T-helper 1 cell treated with Interleukin-12 subunit alpha and Interleukin-12 subunit beta and Interleukin-4 antibody, amounts not matched to agents 30 ng/mL and 1 ng/mL, for 36 hours (primary cell): ENCODE measurements around the gene SGMS1. TPM values are rescaled to one million over a fixed set of nuclear protein-coding genes. Genes with fewer than 3 reads are reported as not detected.
"Not testable (repeated sequence)": the region's sequence is repeated elsewhere in the genome, so short reads cannot be mapped to it uniquely, and the experiment has no call there.

ENCODE experiments used
- intact Hi-C: fragments of 100-400 bp; cut with micrococcal nuclease; formaldehyde crosslinking; loops from one replicate; pipeline ENCODE4 v1.15.1; 2024
- total RNA-seq: library from RNA; stranded (reverse); gene quantifications from 2 replicates; pipeline ENCODE4 v1.2.3, GENCODE V29; 2022

SGMS1 gene
- total RNA-seq, 1 donor from 2014 or later = 24.4 TPM

DNA sequence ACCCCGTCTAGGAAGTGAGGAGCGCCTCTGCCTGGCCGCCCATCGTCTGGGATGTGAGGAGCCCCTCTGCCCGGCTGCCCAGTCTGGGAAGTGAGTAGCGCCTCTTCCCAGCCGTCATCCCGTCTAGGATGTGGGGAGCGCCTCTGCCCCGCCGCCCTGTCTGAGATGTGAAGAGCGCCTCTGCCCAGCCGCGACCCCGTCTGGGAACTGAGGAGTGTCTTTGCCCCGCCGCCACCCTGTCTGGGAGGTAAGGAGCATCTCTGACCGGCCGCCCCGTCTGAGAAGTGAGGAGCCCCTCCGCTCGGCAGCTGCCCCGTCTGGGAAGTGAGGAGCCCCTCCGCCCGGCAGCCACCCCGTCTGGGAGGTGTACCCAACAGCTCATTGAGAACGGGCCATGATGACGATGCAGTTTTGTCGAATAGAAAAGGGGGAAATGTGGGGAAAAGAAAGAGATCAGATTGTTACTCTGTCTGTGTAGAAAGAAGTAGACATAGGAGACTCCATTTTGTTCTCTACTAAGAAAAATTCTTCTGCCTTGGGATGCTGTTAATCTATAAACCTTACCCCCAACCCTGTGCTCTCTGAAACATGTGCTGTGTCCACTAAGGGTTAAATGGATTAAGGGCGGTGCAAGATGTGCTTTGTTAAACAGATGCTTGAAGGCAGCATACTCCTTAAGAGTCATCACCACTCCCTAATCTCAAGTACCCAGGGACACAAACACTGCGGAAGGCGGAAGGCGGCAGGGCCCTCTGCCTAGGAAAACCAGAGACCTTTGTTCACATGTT lies 267.9 kb downstream of the SGMS1 start:
- intact Hi-C loops = not testable (repeated sequence)

DNA sequence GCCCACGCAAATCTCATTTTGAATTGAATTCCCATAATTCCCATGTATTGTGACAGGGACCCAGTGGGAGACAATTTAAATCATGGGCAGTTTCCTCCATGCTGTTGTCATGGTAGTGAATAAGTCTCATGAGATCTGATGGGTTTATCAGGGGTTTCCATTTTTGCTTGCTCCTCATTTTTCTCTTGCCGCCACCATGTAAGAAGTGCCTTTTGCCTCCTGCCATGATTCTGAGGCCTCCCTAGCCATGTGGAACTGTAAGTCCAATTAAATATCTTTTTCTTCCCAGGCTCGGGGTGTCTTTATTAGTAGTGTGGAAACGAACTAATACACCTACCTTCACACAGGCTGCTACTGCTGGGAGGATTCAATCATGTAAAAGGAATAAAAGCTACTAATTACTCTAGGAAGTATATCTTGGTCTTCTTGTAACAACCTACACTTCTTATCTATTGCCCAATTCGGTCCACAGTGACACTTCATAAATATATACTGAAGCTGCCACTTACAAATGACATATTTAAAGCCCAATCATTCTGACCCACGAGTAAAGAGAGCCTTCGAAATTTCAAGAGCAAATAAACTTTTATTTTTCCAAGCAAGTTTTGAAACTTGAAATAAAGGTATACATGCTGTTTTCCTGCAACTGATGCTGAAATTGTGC lies 272.1 kb downstream of the SGMS1 start:
- intact Hi-C loops = no loop called here

DNA sequence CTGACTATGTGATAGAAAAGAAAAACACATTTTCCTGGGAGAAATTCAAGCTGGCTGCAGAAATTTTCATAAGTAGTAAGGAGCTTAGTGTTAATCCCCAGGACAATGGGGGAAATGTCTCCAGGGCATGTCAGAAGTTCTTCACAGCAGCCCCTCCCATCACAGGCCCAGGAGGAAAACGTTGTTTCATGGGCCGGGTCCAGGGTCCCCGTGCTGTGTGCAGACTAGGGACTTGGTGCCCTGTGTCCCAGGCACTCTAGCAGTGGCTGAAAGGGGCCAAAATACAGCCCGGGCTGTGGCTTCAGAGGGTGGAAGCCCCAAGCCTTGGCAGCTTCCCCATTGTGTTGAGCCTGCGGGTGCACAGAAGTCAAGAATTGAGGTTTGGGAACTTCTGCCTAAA lies 273.4 kb downstream of the SGMS1 start:
- intact Hi-C loops = no loop called here

DNA sequence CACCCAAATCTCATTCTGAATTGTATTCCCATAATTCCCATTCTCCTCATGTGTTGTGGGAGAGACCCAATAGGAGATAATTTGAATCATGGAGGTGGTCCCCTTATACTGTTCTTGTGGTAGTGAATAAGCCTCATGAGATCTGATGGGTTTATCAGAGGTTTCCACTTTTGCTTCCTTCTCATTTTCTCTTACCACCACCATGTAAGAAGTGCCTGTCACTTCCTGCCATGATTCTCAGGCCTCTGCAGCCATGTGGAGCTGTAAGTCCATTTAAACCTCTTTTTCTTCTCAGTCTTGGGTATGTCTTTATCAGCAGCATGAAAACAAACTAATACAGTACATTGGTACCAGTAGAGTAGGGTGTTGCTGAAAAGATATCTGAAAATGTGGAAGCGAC lies 274.2 kb downstream of the SGMS1 start:
- intact Hi-C loops = no loop called here

DNA sequence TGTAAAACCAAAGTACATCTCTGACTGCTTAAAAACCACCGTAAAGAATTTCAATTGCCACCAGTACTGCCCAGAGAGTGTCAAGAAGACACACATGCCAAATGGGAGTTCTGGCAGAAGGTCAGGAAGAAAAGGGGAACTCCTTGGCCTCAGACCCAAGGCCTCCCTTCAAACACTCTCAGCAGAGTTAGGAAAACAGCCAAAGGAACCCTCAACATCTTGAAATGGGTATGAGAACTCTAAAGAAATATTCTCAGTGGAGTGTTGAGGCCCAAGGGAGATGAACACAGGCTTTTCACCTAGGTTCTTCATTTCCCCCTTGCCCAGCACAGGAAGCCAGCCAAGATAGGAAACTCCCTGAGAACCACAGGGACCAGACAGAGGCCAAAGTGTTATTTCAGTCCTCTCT lies 276.4 kb downstream of the SGMS1 start:
- intact Hi-C loops = no loop called here

DNA sequence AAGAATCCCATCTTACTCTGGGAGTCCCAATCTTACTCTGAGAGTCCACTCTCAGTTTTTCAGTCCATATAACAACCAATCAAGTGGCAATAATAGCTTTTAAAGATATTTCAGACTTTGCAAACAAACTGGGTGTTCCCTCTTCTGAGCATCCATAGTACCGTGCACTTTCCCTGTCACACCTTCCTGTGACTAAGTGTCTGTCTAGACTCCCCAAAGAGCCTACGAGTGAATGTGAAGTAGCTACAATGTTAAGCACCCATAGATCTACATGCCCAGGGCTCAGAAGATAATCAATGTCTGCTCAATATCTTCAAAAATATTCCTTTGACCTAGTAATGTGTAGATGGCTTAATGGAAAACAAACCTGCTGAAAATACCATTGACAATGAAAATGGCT lies 276.8 kb downstream of the SGMS1 start:
- intact Hi-C loops = no loop called here

DNA sequence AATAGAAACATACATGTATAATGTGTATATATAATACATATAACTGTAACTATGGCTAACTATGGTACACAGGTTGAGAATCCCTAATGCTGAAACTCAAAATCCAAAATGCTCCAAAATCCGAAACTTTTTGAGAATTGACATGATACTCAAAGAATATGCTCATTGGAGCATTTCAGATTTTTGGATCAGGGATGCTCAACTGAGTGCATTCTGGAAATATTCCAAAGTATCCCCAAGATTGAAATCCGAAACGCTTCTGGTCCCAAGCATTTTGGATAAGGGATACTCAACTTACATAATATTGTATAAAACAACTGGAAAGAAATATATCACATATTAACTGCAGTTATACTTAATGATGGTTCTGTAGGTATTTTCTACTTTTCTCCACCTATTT lies 278.2 kb downstream of the SGMS1 start:
- intact Hi-C loops = no loop called here

DNA sequence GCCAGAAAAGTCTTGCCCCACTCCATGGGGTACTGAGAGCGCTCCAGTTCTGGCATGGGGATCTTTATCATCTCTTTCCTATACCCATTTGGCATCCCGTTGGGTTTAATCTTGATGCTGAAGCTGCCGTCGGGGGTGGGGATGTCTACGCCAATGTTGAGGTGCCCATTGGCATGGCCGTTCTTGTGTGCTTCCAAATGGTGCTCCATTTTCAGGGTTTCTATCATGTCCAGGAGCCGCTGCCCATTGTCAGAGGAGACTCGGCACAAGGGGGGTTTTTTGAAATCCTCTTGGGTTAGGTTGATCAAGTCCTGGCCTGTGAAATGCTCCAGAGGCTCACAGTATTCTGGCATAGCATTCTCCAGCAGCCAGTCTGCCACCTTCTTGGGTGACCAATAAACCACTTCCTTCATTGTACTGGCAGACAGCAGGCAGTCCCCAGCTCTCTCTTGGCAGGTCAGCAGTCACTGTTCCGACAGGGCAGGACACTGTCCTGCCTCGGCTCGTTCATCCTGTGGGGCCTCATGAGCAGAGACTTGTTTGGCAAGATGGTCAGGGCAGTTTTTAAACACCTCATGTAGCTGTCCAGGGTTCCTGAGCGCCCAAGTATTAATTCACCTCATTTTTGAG lies 279.9 kb downstream of the SGMS1 start:
- intact Hi-C loops = no loop called here

DNA sequence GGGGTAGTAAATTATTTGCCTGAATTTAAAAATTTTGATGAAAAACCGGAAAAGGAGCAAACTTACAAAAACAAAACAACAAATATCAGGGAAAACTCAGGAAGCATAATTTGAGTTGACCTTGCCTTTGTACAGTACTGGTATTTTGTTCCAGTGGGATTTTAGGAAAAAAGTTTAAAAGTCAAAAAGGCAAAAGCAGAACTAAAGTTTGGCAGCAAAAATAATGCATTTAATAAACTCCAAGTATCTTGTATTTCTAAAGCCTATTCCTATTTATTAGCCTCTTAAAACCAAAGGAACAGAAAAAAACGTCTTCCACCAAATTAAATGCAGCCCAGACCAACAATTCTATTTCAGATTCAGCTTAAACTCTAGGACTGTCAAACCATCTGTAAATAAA lies 281.8 kb downstream of the SGMS1 start:
- intact Hi-C loops = no loop called here

DNA sequence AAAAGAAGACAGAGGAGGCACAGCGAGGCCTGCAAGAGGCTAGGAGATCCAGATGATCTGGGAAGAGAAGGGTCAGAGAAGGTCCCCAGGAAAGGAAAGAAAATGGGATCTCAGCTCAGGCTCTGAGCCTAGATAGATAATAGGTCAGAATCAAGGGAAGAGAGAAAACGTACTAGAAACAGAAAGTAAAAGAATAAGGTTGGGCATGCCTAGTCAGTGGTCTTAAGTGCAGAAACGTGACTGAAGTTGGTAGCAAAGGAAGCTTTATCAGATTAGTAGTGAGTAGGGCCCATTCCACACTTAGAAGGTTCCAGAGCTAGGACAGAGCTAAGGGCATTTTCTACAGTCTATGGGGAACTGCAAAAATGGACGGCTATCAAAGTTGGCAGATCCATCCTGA lies 287.6 kb downstream of the SGMS1 start:
- intact Hi-C loops = no loop called here

DNA sequence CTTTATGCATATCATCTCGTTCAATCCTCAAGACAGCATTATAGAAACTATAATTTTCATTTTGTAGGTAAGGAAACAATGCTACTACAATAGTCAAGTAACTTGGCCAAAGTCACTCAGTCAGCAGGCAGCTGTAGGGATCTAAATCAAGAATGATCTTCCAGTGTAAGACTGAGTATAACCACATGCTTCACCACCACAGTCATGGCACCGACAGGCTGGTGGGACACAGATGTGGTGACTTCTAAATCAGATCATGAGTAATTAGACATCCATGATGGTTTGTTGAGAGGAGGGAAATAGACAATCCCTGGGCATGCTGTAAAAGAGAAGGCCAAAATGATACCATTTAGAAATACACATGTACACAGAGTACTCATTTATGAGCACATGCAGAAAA lies 288.4 kb downstream of the SGMS1 start:
- intact Hi-C loops = no loop called here

DNA sequence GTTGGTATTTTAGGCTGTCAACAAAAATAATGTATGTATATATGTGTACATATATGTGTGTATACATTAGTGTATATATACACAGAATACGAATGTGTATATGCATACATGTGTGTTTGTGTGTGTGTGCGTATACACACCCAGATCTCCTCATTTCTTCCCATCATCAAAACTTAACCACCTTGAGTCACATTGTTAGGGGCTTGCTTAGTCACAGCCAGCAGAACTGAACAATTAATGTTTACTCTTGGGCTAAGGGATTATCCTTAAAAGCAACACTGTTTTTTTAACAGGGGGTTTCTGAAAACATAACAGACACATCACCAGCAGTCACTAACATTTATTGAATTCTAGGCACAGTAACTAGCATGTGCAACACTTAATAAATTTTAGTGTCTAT lies 289.5 kb downstream of the SGMS1 start:
- intact Hi-C loops = no loop called here

DNA sequence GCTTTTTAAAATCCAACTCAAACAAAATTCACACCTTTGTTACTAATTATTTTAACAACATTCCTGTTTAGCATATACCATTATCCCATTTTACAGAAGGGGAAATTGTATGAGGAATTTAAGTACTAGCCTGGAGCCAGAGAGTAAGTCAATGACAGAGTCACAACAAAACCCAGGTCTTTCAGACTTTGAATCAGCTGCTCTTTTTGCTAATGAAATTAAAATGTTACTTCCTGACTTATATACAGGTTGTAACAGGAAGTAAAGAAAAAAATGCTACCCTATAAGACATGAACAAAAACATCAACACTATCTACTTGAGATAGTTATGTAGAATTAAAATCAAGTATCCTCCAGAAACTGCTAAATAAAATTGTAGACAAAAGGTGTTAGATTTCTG lies 289.9 kb downstream of the SGMS1 start:
- intact Hi-C loops = no loop called here

DNA sequence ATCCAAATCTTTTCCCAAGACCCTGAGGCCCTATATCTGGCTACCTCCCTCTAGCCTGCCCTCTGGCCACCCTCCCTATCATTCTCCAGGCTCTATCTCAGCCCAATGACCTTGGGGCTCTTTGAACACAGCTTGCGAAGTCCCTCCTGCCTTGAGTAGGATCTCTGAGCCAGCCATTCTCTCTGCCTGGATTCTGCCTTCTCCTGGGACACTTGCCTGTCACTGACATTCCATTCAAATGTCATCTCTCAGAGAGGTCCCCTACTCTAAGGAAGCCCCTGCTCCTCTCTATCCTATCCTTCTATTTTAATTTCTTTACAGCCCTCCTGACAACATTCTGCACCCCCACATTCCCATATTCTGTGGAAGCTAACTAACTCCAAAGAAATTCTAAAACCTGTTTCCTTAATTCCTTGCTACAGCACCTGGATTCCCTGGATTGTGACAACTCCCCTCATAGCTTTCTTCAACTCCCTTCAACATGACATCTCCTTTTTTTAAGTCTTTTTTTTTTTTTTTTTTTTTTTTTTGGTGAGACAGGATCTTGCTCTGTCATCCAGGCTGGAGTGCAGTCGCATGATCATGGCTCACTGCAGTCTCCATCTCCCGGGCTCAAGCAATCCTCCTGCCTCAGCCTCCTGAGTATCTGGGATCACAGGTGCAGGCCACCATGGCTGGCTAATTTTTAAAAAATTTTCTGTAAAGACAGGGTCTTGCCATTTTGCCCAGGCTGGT lies 291.5 kb downstream of the SGMS1 start:
- intact Hi-C loops = no loop called here

DNA sequence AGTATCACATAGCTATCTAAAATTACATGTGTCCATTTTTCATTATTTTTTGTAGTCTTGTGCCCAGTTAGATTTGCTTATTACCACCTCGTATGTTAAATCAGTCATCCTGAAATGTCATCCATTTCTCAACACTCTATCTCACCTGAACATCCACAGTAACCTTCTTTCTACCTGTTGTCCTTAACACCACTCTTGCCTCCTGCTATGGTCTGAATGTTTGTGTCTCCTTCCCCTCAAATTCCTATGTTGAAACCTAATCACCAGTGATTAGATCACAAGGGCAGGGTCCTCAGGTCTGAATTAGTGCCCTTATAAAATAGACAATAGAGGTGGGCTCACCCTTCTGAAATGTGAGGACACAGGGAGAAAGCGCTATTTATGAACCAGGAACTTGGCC lies 292.3 kb downstream of the SGMS1 start:
- intact Hi-C loops = no loop called here

DNA sequence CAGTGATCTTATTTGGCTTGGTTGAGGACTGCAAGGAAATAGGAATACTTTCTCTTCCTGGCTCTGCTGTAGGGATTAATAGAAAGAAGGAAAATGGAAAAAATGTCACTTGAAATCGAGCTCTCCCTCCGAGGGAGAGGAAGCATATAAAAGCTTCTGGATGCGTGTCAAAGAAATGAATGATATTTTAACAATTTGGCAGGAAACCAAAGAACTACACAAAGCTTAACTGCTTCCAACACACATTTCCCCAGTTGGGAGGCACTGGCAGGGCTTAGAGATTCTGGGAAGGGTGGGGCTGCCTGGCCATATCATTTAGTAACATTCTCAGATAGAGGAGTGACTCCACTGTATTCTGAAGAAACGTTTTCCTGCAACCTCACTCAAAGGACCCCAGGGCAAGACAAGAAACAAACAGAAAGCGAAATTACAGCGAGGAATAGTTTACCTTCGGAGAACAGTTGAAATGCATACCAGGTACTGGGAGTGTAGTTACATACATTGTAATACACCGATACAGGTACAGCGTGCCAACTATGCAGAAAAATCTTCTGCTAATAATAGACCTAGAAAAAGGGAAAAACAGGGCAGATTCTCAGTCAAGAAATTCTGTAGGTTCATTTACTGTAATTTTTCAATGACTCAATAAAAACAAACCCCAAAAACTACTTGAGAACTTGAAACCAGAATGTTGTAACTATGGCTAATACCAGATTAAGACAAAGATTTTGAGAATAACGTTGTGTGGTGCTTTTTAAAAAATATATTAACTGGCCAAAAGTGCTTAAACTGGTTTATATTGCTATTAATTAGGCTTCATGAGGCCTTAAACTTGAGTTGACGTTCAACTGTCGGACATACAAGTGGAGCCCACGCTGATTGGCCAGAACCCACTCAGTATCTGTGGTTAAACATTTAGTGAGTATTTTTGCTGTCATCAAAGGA lies 296.7 kb downstream of the SGMS1 start:
- intact Hi-C loops = loop anchor here (5.0 kb wide), 2 partner anchors 295 to 310 kb away; partner anchors contain the start of gene SGMS1

DNA sequence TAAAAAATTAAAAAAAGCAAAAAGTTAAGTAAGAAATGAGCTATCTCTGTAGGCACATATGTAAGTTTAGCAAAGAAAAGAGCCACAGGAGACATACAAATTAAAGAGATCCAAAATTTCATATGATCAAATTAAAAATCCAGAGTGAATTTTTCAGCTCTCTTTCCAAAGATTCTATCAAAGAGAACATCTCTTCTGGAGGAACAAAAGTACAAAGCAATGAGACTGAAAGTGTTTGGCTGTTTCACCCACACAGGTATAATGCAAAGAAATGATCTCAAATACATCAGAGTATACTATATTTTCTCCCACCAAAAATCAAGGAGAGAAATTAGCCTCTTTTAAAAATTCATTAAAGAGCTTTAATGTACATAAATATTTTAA lies 297.6 kb downstream of the SGMS1 start:
- intact Hi-C loops = loop anchor here (5.0 kb wide), 2 partner anchors 296 to 311 kb away; partner anchors contain the start of gene SGMS1

DNA sequence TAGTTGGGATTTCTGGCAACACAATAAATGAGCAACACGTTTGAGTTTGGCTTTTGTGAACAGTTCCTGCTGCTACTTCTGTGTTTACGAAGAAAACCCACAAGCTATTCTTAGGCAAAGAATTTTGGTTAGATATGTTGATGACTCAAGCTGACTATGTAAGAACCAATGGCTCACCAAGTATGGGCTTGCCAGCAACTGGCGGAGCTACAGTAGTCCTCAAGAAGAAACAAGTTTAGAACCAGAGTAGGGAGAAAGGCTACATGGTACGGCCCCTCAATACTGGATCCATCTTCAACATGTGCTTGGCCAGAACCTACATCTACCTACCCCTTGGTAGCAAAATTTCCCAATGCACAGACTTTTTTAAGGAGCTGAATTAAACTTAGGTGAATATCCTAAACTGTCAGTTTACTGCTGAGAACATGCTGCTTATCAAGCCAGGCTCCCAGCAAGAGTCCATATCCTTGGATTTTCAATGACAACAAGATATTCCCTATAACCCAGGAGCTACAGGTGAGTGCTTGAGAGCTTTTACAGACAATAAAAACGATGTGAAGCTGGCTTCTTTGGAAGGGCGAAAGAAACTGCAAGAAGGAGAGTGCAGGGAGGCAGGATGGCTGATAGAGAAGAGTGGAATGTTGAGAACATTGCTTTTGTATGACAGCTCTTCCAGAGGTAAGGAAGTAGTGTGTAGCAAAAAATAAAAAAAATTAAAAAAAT lies 298.1 kb downstream of the SGMS1 start:
- intact Hi-C loops = loop anchor here (1.0 to 5.0 kb wide), 4 partner anchors 71 to 312 kb away; partner anchors contain the start of gene SGMS1

DNA sequence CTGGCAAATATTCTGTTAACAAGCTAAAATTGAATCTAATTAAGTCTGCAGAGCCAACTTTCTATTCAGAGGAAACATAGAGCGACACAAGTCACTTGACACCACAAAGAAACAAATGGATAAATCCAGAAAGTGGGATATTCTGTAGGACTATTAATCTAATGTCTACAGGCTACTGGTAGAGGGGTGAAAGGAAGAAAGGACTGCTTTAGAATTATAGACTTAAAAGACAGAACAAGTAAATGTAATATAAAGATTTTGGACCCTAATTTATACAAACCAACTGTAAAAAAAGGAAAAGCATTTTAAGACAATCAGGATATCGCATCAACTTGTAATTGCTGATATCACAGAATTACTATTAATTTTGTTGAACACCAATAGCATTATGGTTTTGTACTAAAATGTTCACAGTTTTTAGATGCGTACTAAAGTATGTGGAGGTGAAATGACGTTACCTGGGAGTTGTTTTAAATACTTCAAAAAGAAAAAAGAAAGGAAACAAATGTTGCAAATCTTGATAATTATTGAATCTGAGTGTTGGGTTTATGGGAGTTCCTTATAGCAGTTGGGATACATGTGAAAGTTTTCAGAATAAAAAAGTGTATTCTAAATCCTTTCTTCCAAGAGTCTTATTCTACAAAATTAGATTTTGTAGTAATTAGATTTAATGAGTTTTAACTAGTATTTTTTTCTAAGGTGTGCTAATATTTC lies 298.9 kb downstream of the SGMS1 start:
- intact Hi-C loops = loop anchor here (1.0 to 5.0 kb wide), 4 partner anchors 72 to 312 kb away; partner anchors contain the start of gene SGMS1
